T follicular helper cell (primary cell): ENCODE results near the gene PDE8A.
A peak's percentile ranks its signal among the peaks of the same experiment; 100 is the strongest.

Source experiments
- DNase-seq: peaks from one replicate; pipeline ENCODE4 v3.0.0-alpha.2; 2020; ENCODE audit warnings: low read depth

The PDE8A gene

GRCh38 chr15:85031944-85032558 is 50.4 kb downstream of the PDE8A start:
- no peak for DNase-seq

- DNase-seq = no peak
Observed at GRCh38 chr15:85033148-85033547, 51.5 kb downstream of the PDE8A start.

- no peak for DNase-seq
Observed at GRCh38 chr15:85034276-85034675, 52.6 kb downstream of the PDE8A start.

GRCh38 chr15:85035980-85036379 is 54.3 kb downstream of the PDE8A start:
- DNase-seq = no peak

- DNase-seq = no peak
Observed at GRCh38 chr15:85036716-85037115, 55.1 kb downstream of the PDE8A start.

GRCh38 chr15:85037641-85038040 is 56.0 kb downstream of the PDE8A start:
- no peak for DNase-seq

- DNase-seq = no peak
Observed at GRCh38 chr15:85041230-85041629, 59.6 kb downstream of the PDE8A start.

GRCh38 chr15:85044251-85044853 is 62.7 kb downstream of the PDE8A start:
- peak; percentile 18 for DNase-seq

GRCh38 chr15:85044894-85045293 is 63.2 kb downstream of the PDE8A start:
- DNase-seq = no peak

- DNase-seq = no peak
Observed at GRCh38 chr15:85045615-85046014, 64.0 kb downstream of the PDE8A start.

- DNase-seq = no peak
Observed at GRCh38 chr15:85047271-85047948, 65.8 kb downstream of the PDE8A start.

- no peak for DNase-seq
Observed at GRCh38 chr15:85048430-85048829, 66.8 kb downstream of the PDE8A start.

GRCh38 chr15:85049805-85050204 is 68.1 kb downstream of the PDE8A start:
- no peak for DNase-seq

GRCh38 chr15:85059734-85060133 is 78.1 kb downstream of the PDE8A start:
- DNase-seq = no peak

GRCh38 chr15:85062560-85062959 is 80.9 kb downstream of the PDE8A start:
- no peak for DNase-seq

- no peak for DNase-seq
Observed at GRCh38 chr15:85063088-85063487, 81.4 kb downstream of the PDE8A start.

GRCh38 chr15:85063522-85064079 is 81.9 kb downstream of the PDE8A start:
- no peak for DNase-seq

- no peak for DNase-seq
Observed at GRCh38 chr15:85064710-85065109, 83.1 kb downstream of the PDE8A start.

GRCh38 chr15:85071061-85071460 is 89.4 kb downstream of the PDE8A start:
- DNase-seq = no peak

- DNase-seq = no peak
Observed at GRCh38 chr15:85071504-85071903, 89.8 kb downstream of the PDE8A start.

- no peak for DNase-seq
Observed at GRCh38 chr15:85072917-85073316, 91.3 kb downstream of the PDE8A start.

- no peak for DNase-seq
Observed at GRCh38 chr15:85073556-85074194, 92.0 kb downstream of the PDE8A start.

GRCh38 chr15:85086855-85087254 is 105.2 kb downstream of the PDE8A start:
- no peak for DNase-seq
